Natural killer cell (primary cell): Measurements from ENCODE around the gene MTG1. TPM values are rescaled to one million over a fixed set of nuclear protein-coding genes. Genes with fewer than 3 reads are reported as not detected.

Experiments used
- ATAC-seq, 3 donors: fragments of 150-1000 bp in 2 of 3; fragments of 200-7000 bp in 1 of 3; cut with Tn5 transposase; 1 replicate in 1 of 3; 2 replicates in 2 of 3; pipeline ENCODE4 v1.10.0; 2021; ENCODE audit warnings: mild to moderate bottlenecking in 2 of 3, moderate library complexity in 2 of 3
- DNase-seq, 2 donors: peaks; one replicate each; pipeline versions ENCODE4 v3.0.0 to v3.0.0-alpha.2; 2013 to 2021; ENCODE audit warnings: mixed read lengths in 1 of 2
- H3K27ac ChIP-seq: one replicate; pipeline ENCODE4 v1.5.1; 2013; ENCODE audit warnings: mild to moderate bottlenecking, low read length
- H3K27me3 ChIP-seq: one replicate; pipeline ENCODE4 v1.6.1; 2013; ENCODE audit warnings: low read length; ENCODE audit not compliant: control insufficient read depth, insufficient read depth
- H3K36me3 ChIP-seq: one replicate; pipeline ENCODE4 v1.6.1; 2013; ENCODE audit warnings: low read length; ENCODE audit not compliant: control insufficient read depth, insufficient read depth
- H3K4me1 ChIP-seq: one replicate; pipeline ENCODE4 v1.6.1; 2013; ENCODE audit warnings: low read length; ENCODE audit not compliant: control insufficient read depth, insufficient read depth
- H3K4me3 ChIP-seq: one replicate; pipeline ENCODE4 v1.5.1; 2013; ENCODE audit warnings: low read length
- H3K9me3 ChIP-seq: one replicate; pipeline ENCODE4 v1.6.1; 2013; ENCODE audit warnings: low read length; ENCODE audit not compliant: control insufficient read depth, insufficient read depth
- H3K27ac Mint-ChIP-seq, 2 donors: one replicate each; pipeline ENCODE4 v1.8.0; 2022; ENCODE audit warnings: mild to moderate bottlenecking in 2 of 2, mixed read lengths in 2 of 2, moderate library complexity in 1 of 2
- H3K27me3 Mint-ChIP-seq, 2 donors: one replicate each; pipeline ENCODE4 v1.8.0; 2022; ENCODE audit warnings: low read depth in 2 of 2, mixed read lengths in 2 of 2
- H3K36me3 Mint-ChIP-seq: one replicate; pipeline ENCODE4 v1.8.0; 2022; ENCODE audit warnings: mixed read lengths
- H3K4me1 Mint-ChIP-seq, 2 donors: one replicate each; pipeline ENCODE4 v1.8.0; 2022; ENCODE audit warnings: mixed read lengths in 2 of 2
- H3K4me3 Mint-ChIP-seq: one replicate; pipeline ENCODE4 v1.8.0; 2022; ENCODE audit warnings: mild to moderate bottlenecking, moderate library complexity, mixed read lengths
- H3K9me3 Mint-ChIP-seq, 2 donors: one replicate each; pipeline ENCODE4 v1.8.0; 2022; ENCODE audit warnings: mixed read lengths in 2 of 2
- CTCF ChIP-seq: fragments of 200-600 bp; IDR thresholded peaks from one replicate; pipeline ENCODE4 v1.8.0; 2022; ENCODE audit warnings: antibody characterized with exemption
- WGBS: methylation state at CpG from one replicate; pipeline ENCODE4 v1.1.7; 2013; ENCODE audit warnings: missing lambda C conversion rate; ENCODE audit not compliant: insufficient coverage; 5-methylcytosine and 5-hydroxymethylcytosine counted together
- intact Hi-C: fragments of 100-400 bp; cut with micrococcal nuclease; formaldehyde crosslinking; loops from one replicate; pipeline ENCODE4 v1.14.2; 2022
- total RNA-seq, 4 donors: library from RNA; stranded (reverse); fragments of 120-200 nt in 1 of 4; gene quantifications; one replicate each; pipeline versions ENCODE4 v1.2.3 to v1.2.4, GENCODE V29; 2013 to 2022

Gene MTG1
- total RNA-seq, 3 donors from 2014 or later (not counting 1 experiment from before 2014, with no cell fraction given) = 64.3 to 76.3 (median 67.1) TPM

GRCh38 chr10:133350283-133350949, 43.5 kb upstream of the MTG1 start:
- Histone ChIP-seq H3K27ac (no peak overlapping the region), H3K9me3 (no peaks in the 10 kb centered on the region), H3K27me3 (peaks cover 5% of the 10 kb centered on the region), H3K36me3 (no peaks in the 10 kb centered on the region), H3K4me3 (no peak overlapping the region), H3K4me1 (no peaks in the 10 kb centered on the region)
- WGBS = 83% methylated on average over 12 of the region's 12 CpGs
- H3K36me3 Mint-ChIP-seq = no peaks in the 10 kb centered on the region
- intact Hi-C loops = no loop called here
- TF ChIP-seq CTCF = no peak
- H3K9me3 Mint-ChIP-seq = no peaks in the 10 kb centered on the region
- DNase-seq (no peak), ATAC-seq (no peak)
- peaks cover 0 to 5% of the 10 kb centered on the region in 2 donors for H3K4me1 Mint-ChIP-seq
- H3K27ac Mint-ChIP-seq = no peak overlapping the region
- no peak overlapping the region for H3K4me3 Mint-ChIP-seq
- peaks cover 5 to 11% of the 10 kb centered on the region in 2 donors for H3K27me3 Mint-ChIP-seq

GRCh38 chr10:133350950-133351329, 43.0 kb upstream of the MTG1 start:
- DNase-seq (no peak), ATAC-seq (no peak)
- no peak overlapping the region for H3K27ac Mint-ChIP-seq
- Histone ChIP-seq H3K36me3 (no peaks in the 10 kb centered on the region), H3K9me3 (no peaks in the 10 kb centered on the region), H3K4me3 (no peak overlapping the region), H3K4me1 (no peaks in the 10 kb centered on the region), H3K27me3 (peaks cover 5% of the 10 kb centered on the region), H3K27ac (no peak overlapping the region)
- no peaks in the 10 kb centered on the region for H3K36me3 Mint-ChIP-seq
- WGBS = 60% methylated on average over 13 of the region's 13 CpGs
- no peak overlapping the region for H3K4me3 Mint-ChIP-seq
- peaks cover under 1 to 9% of the 10 kb centered on the region in 2 donors for H3K27me3 Mint-ChIP-seq
- H3K4me1 Mint-ChIP-seq = peaks cover 0 to 5% of the 10 kb centered on the region in 2 donors
- H3K9me3 Mint-ChIP-seq = no peaks in the 10 kb centered on the region
- TF ChIP-seq CTCF = no peak
- intact Hi-C loops = no loop called here

GRCh38 chr10:133351408-133352318, 42.3 kb upstream of the MTG1 start:
- peaks cover 0 to 6% of the 10 kb centered on the region in 2 donors for H3K27me3 Mint-ChIP-seq
- H3K9me3 Mint-ChIP-seq = no peaks in the 10 kb centered on the region
- TF ChIP-seq CTCF = no peak
- Histone ChIP-seq H3K36me3 (no peaks in the 10 kb centered on the region), H3K27me3 (peaks cover 5% of the 10 kb centered on the region), H3K27ac (no peak overlapping the region), H3K4me1 (peaks cover 4% of the 10 kb centered on the region), H3K4me3 (no peak overlapping the region), H3K9me3 (no peaks in the 10 kb centered on the region)
- intact Hi-C loops = no loop called here
- 73% methylated on average over 24 of the region's 24 CpGs for WGBS
- no peak for ATAC-seq
- H3K27ac Mint-ChIP-seq = no peak overlapping the region
- peaks cover 0 to 5% of the 10 kb centered on the region in 2 donors for H3K4me1 Mint-ChIP-seq
- no peak for DNase-seq
- no peaks in the 10 kb centered on the region for H3K36me3 Mint-ChIP-seq
- no peak overlapping the region for H3K4me3 Mint-ChIP-seq
